Skeletal muscle tissue (tissue), 4 donors: ENCODE data around the gene DPYSL4. TPM values are rescaled to one million over a fixed set of nuclear protein-coding genes. Genes with fewer than 3 reads are reported as not detected.

Source experiments
- H3K27ac ChIP-seq: one replicate; pipeline ENCODE4 v1.7.0; 2013; ENCODE audit warnings: mild to moderate bottlenecking, low read depth, low read length, inconsistent platforms
- H3K27me3 ChIP-seq, 3 donors: one replicate each; pipeline ENCODE4 v1.7.0; 2013; ENCODE audit warnings: low read length in 3 of 3; ENCODE audit not compliant: control insufficient read depth in 3 of 3, insufficient read depth in 3 of 3
- H3K36me3 ChIP-seq, 3 donors: one replicate each; pipeline ENCODE4 v1.7.0; 2013; ENCODE audit warnings: low read length in 3 of 3; ENCODE audit not compliant: control insufficient read depth in 3 of 3, insufficient read depth in 3 of 3
- H3K4me1 ChIP-seq, 3 donors: one replicate each; pipeline ENCODE4 v1.7.0; 2013; ENCODE audit warnings: low read length in 3 of 3, mild to moderate bottlenecking in 3 of 3; ENCODE audit not compliant: control insufficient read depth in 3 of 3, insufficient read depth in 3 of 3
- H3K4me3 ChIP-seq, 3 donors: one replicate each; pipeline ENCODE4 v1.7.0; 2013; ENCODE audit warnings: low read length in 3 of 3
- H3K9ac ChIP-seq, 3 donors: one replicate each; pipeline ENCODE4 v1.7.0; 2013; ENCODE audit warnings: low read length in 3 of 3, mild to moderate bottlenecking in 3 of 3, moderate library complexity in 2 of 3, low read depth in 1 of 3
- H3K9me3 ChIP-seq, 3 donors: one replicate each; pipeline ENCODE4 v1.7.0; 2013; ENCODE audit warnings: low read length in 3 of 3; ENCODE audit not compliant: control insufficient read depth in 3 of 3
- total RNA-seq: library from RNA; depleted of rRNA; stranded (reverse); fragments of >200 nt; gene quantifications from one replicate; pipeline ENCODE4 v1.2.3, GENCODE V29; 2014
- donor health status: Osteomylitis.

Gene DPYSL4
- total RNA-seq, 1 donor from 2014 or later, result 1.0 TPM

GRCh38 chr10:132176623-132177500, 9.9 kb upstream of the DPYSL4 start:
- H3K27ac ChIP-seq, result no peak overlapping the region
- no peak overlapping the region for H3K9ac ChIP-seq
- no peaks in the 10 kb centered on the region for H3K9me3 ChIP-seq
- no peak overlapping the region for H3K4me3 ChIP-seq
- H3K36me3 ChIP-seq, result no peaks in the 10 kb centered on the region
- peaks cover 0 to 4% (median 4%) of the 10 kb centered on the region in 3 donors for H3K4me1 ChIP-seq
- peaks cover 17 to 54% (median 21%) of the 10 kb centered on the region in 3 donors for H3K27me3 ChIP-seq

GRCh38 chr10:132178046-132178445, 8.7 kb upstream of the DPYSL4 start:
- Histone ChIP-seq H3K36me3 (no peaks in the 10 kb centered on the region), H3K27ac (no peak overlapping the region), H3K4me1 (peaks cover 0 to 4% (median 4%) of the 10 kb centered on the region in 3 donors), H3K9ac (no peak overlapping the region), H3K4me3 (no peak overlapping the region), H3K9me3 (no peaks in the 10 kb centered on the region), H3K27me3 (peaks cover 18 to 66% (median 27%) of the 10 kb centered on the region in 3 donors)

- H3K4me1 ChIP-seq, result peaks cover 0 to 4% (median 4%) of the 10 kb centered on the region in 3 donors
- H3K9me3 ChIP-seq, result no peaks in the 10 kb centered on the region
- H3K36me3 ChIP-seq, result no peaks in the 10 kb centered on the region
- H3K27ac ChIP-seq, result no peak overlapping the region
- H3K9ac ChIP-seq, result no peak overlapping the region
- peaks cover 20 to 66% (median 33%) of the 10 kb centered on the region in 3 donors for H3K27me3 ChIP-seq
- no peak overlapping the region for H3K4me3 ChIP-seq
Observed at GRCh38 chr10:132178672-132179545, 7.8 kb upstream of the DPYSL4 start.

GRCh38 chr10:132179551-132180392, 7.0 kb upstream of the DPYSL4 start:
- Histone ChIP-seq H3K27ac (no peak overlapping the region), H3K9ac (no peak overlapping the region), H3K27me3 (peaks cover 21 to 61% (median 35%) of the 10 kb centered on the region in 3 donors), H3K9me3 (no peaks in the 10 kb centered on the region), H3K36me3 (no peaks in the 10 kb centered on the region), H3K4me3 (no peak overlapping the region), H3K4me1 (peaks cover 0 to 4% (median 4%) of the 10 kb centered on the region in 3 donors)

GRCh38 chr10:132180736-132181135, 6.0 kb upstream of the DPYSL4 start:
- no peak overlapping the region for H3K27ac ChIP-seq
- no peak overlapping the region for H3K9ac ChIP-seq
- peaks cover 0 to 7% (median 6%) of the 10 kb centered on the region in 3 donors for H3K4me1 ChIP-seq
- peaks cover 30 to 64% (median 44%) of the 10 kb centered on the region in 3 donors for H3K27me3 ChIP-seq
- no peak overlapping the region for H3K4me3 ChIP-seq
- H3K9me3 ChIP-seq, result no peaks in the 10 kb centered on the region
- H3K36me3 ChIP-seq, result no peaks in the 10 kb centered on the region

GRCh38 chr10:132181691-132182425, 4.9 kb upstream of the DPYSL4 start:
- H3K4me3 ChIP-seq, result no peak overlapping the region
- peaks cover 24 to 60% (median 42%) of the 10 kb centered on the region in 3 donors for H3K27me3 ChIP-seq
- H3K36me3 ChIP-seq, result no peaks in the 10 kb centered on the region
- H3K9ac ChIP-seq, result no peak overlapping the region
- H3K4me1 ChIP-seq, result peaks cover 4 to 8% (median 6%) of the 10 kb centered on the region in 3 donors
- H3K27ac ChIP-seq, result no peak overlapping the region
- no peaks in the 10 kb centered on the region for H3K9me3 ChIP-seq

- Histone ChIP-seq H3K27ac (no peak overlapping the region), H3K27me3 (peaks cover 22 to 60% (median 39%) of the 10 kb centered on the region in 3 donors), H3K4me3 (no peak overlapping the region), H3K4me1 (peaks cover 4 to 8% (median 7%) of the 10 kb centered on the region in 3 donors), H3K9me3 (no peaks in the 10 kb centered on the region), H3K36me3 (no peaks in the 10 kb centered on the region), H3K9ac (no peak overlapping the region)
Observed at GRCh38 chr10:132182591-132182990, 4.2 kb upstream of the DPYSL4 start.

- Histone ChIP-seq H3K27me3 (peaks cover 23 to 60% (median 40%) of the 10 kb centered on the region in 3 donors), H3K4me3 (no peak overlapping the region), H3K9me3 (no peaks in the 10 kb centered on the region), H3K9ac (no peak overlapping the region), H3K36me3 (no peaks in the 10 kb centered on the region), H3K27ac (no peak overlapping the region), H3K4me1 (peaks cover 4 to 8% (median 8%) of the 10 kb centered on the region in 3 donors)
Observed at GRCh38 chr10:132183046-132183445, 3.7 kb upstream of the DPYSL4 start.
